GM23338 (cell line): Measurements from ENCODE around the gene TMEM98. TPM values are rescaled to one million over a fixed set of nuclear protein-coding genes. Genes with fewer than 3 reads are reported as not detected.

Experiments
- ATAC-seq: fragments of 200-7000 bp; cut with Tn5 transposase; 3 replicates; pipeline ENCODE4 v1.9.1; 2020
- DNase-seq: peaks from one replicate; pipeline ENCODE4 v3.0.0-alpha.2; 2015; ENCODE audit warnings: low spot score
- H2AFZ ChIP-seq: fragments of 200-600 bp; sonication (generic); 2 replicates; pipeline ENCODE4 v1.8.0; 2016; ENCODE audit warnings: antibody characterized with exemption, mild to moderate bottlenecking, moderate library complexity
- H3F3A ChIP-seq: fragments of 200-600 bp; sonication (generic); replicated peaks from 2 replicates; pipeline ENCODE4 v1.8.0; 2017; ENCODE audit warnings: antibody characterized with exemption, mixed run types, low read depth
- H3K27ac ChIP-seq: fragments of 200-600 bp; sonication (generic); 2 replicates; pipeline ENCODE4 v1.6.1; 2016; ENCODE audit warnings: low read depth
- H3K27me3 ChIP-seq: fragments of 200-600 bp; sonication (generic); 2 replicates; pipeline ENCODE4 v1.8.0; 2016; ENCODE audit warnings: mild to moderate bottlenecking, mixed run types, moderate library complexity; ENCODE audit not compliant: insufficient read depth
- H3K36me3 ChIP-seq: fragments of 200-600 bp; sonication (generic); 2 replicates; pipeline ENCODE4 v1.8.0; 2016; ENCODE audit warnings: mild to moderate bottlenecking; ENCODE audit not compliant: insufficient read depth
- H3K4me1 ChIP-seq: fragments of 200-600 bp; sonication (generic); 2 replicates; pipeline ENCODE4 v1.8.0; 2016; ENCODE audit warnings: mild to moderate bottlenecking, moderate library complexity; ENCODE audit not compliant: insufficient read depth
- H3K4me2 ChIP-seq: fragments of 200-600 bp; sonication (generic); 2 replicates; pipeline ENCODE4 v1.7.1; 2017; ENCODE audit warnings: mixed run types
- H3K4me3 ChIP-seq: fragments of 200-600 bp; sonication (generic); 2 replicates; pipeline ENCODE4 v1.6.1; 2016; ENCODE audit warnings: mixed run types
- H3K79me2 ChIP-seq: fragments of 200-600 bp; sonication (generic); replicated peaks from 2 replicates; pipeline ENCODE4 v1.8.0; 2017; ENCODE audit warnings: mild to moderate bottlenecking; ENCODE audit not compliant: insufficient read depth
- H3K9me2 ChIP-seq: fragments of 200-600 bp; sonication (generic); 2 replicates; pipeline ENCODE4 v1.8.0; 2017; ENCODE audit not compliant: insufficient read depth
- H4K20me1 ChIP-seq: fragments of 200-600 bp; sonication (generic); replicated peaks from 2 replicates; pipeline ENCODE4 v1.8.0; 2017; ENCODE audit warnings: mild to moderate bottlenecking; ENCODE audit not compliant: insufficient read depth
- H3K27ac Mint-ChIP-seq: 2 replicates; pipeline ENCODE4 v1.8.0; 2020; ENCODE audit warnings: inconsistent platforms, mild to moderate bottlenecking, moderate library complexity, mixed read lengths
- H3K27me3 Mint-ChIP-seq: 3 replicates; pipeline ENCODE4 v1.8.0; 2022; ENCODE audit warnings: low read depth, mild to moderate bottlenecking, moderate library complexity, mixed read lengths, inconsistent platforms; ENCODE audit not compliant: insufficient read depth, poor library complexity
- H3K36me3 Mint-ChIP-seq: 3 replicates; pipeline ENCODE4 v1.8.0; 2021; ENCODE audit warnings: low read depth, mild to moderate bottlenecking, inconsistent platforms, moderate library complexity, mixed read lengths
- H3K4me1 Mint-ChIP-seq: 3 replicates; pipeline ENCODE4 v1.8.0; 2020; ENCODE audit warnings: mild to moderate bottlenecking, inconsistent platforms, mixed read lengths
- H3K4me3 Mint-ChIP-seq: 3 replicates; pipeline ENCODE4 v1.8.0; 2021; ENCODE audit warnings: moderate library complexity, mild to moderate bottlenecking, inconsistent platforms, mixed read lengths
- H3K9me3 Mint-ChIP-seq: 3 replicates; pipeline ENCODE4 v1.8.0; 2020; ENCODE audit warnings: moderate library complexity, mild to moderate bottlenecking, inconsistent platforms, mixed read lengths
- CREB1 ChIP-seq: fragments of 250-450 bp; sonication (Bioruptor Pico); IDR thresholded peaks from 2 replicates; pipeline ENCODE4 v1.5.0; 2020; ENCODE audit warnings: low read depth, mild to moderate bottlenecking, moderate library complexity
- ETS1 ChIP-seq: IDR thresholded peaks from 2 replicates; pipeline ENCODE4 v1.6.1; 2016; ENCODE audit warnings: antibody characterized with exemption
- JUNB ChIP-seq: IDR thresholded peaks from one replicate; pipeline ENCODE4 v1.6.1; 2016; ENCODE audit warnings: antibody characterized with exemption; ENCODE audit not compliant: unreplicated experiment
- ZNF114 ChIP-seq: fragments of 250-450 bp; sonication (Bioruptor Pico); IDR thresholded peaks from 2 replicates; pipeline ENCODE4 v1.5.0; 2020; ENCODE audit warnings: mild to moderate bottlenecking, moderate library complexity
- ZNF331 ChIP-seq: fragments of 250-450 bp; sonication (Bioruptor Pico); IDR thresholded peaks from 2 replicates; pipeline ENCODE4 v1.5.0; 2020; ENCODE audit warnings: low read depth, mild to moderate bottlenecking, moderate library complexity
- polyA plus RNA-seq: library from polyadenylated mRNA; unstranded; fragments of >200 nt; fragmentation: Nextera tagmentation; extraction: Ambion mirVana; gene quantifications from 2 replicates; pipeline ENCODE4 v1.2.1, GENCODE V29; 2016
- total RNA-seq: library from RNA; depleted of rRNA; stranded (reverse); fragments of >200 nt; shearing (Covaris generic); gene quantifications from 2 replicates; pipeline ENCODE4 v1.2.3, GENCODE V29; 2014
- TF ChIP-seq, protein P1 (sequence below): IDR thresholded peaks from one replicate; pipeline ENCODE4 v1.6.1; 2018; ENCODE audit warnings: antibody characterized with exemption; ENCODE audit not compliant: unreplicated experiment

TMEM98 gene
- total and polyA plus RNA-seq, 2 experiments from 2014 or later: 60.4 to 94.8 TPM

DNA sequence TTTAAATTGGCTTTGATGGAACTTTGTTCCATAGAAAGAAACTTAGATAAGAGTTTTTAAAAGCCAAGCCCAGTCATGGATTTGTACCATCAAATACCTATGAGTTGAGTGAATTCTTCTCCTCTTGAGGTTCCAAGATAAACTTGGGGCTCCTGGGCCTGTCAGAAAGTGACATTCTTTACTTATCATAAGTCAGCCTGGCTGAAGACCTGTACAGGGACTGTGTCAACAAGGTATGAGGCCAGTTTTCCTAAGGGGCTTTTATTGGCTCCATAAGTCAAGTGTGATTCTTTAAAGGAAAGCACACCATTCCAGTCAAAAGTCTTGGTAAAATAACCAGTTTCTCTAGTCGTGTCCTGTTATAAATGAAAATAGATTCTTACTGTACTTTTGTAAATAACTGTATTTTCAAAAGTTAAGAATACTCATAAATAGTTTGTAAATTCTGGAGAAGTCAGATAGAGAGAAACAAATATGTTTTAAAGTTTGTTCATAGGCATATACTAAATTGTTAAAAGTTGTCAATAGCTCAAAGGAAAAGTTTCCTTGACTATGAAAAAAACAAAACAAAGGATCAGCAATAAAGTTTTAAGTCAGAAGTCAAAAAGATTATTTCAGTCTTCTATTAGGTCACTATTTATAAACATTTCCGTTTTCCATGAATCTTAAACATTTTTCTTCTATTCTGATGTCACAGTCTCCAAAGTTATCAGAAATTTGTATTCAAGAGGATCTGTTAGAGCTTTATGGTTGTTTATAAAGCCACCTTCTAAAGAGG lies 28.5 kb upstream of the TMEM98 start:
- Histone ChIP-seq H3K27ac (no peak overlapping the region), H3K4me3 (no peak overlapping the region), H3K4me1 (no peaks in the 10 kb centered on the region), H3K27me3 (no peaks in the 10 kb centered on the region), H3F3A (no peaks in the 10 kb centered on the region), H4K20me1 (no peaks in the 10 kb centered on the region), H3K79me2 (no peaks in the 10 kb centered on the region), H2AFZ (no peak overlapping the region), H3K4me2 (no peak overlapping the region), H3K36me3 (no peaks in the 10 kb centered on the region), H3K9me2 (no peaks in the 10 kb centered on the region)
- Mint-ChIP-seq H3K27ac (no peak overlapping the region), H3K27me3 (no peaks in the 10 kb centered on the region), H3K4me3 (no peak overlapping the region), H3K36me3 (peaks cover 4% of the 10 kb centered on the region; the same call in 1 of the 3 replicates), H3K4me1 (no peaks in the 10 kb centered on the region), H3K9me3 (peaks cover 13% of the 10 kb centered on the region)
- no peak for DNase-seq
- TF ChIP-seq, protein P1, sequence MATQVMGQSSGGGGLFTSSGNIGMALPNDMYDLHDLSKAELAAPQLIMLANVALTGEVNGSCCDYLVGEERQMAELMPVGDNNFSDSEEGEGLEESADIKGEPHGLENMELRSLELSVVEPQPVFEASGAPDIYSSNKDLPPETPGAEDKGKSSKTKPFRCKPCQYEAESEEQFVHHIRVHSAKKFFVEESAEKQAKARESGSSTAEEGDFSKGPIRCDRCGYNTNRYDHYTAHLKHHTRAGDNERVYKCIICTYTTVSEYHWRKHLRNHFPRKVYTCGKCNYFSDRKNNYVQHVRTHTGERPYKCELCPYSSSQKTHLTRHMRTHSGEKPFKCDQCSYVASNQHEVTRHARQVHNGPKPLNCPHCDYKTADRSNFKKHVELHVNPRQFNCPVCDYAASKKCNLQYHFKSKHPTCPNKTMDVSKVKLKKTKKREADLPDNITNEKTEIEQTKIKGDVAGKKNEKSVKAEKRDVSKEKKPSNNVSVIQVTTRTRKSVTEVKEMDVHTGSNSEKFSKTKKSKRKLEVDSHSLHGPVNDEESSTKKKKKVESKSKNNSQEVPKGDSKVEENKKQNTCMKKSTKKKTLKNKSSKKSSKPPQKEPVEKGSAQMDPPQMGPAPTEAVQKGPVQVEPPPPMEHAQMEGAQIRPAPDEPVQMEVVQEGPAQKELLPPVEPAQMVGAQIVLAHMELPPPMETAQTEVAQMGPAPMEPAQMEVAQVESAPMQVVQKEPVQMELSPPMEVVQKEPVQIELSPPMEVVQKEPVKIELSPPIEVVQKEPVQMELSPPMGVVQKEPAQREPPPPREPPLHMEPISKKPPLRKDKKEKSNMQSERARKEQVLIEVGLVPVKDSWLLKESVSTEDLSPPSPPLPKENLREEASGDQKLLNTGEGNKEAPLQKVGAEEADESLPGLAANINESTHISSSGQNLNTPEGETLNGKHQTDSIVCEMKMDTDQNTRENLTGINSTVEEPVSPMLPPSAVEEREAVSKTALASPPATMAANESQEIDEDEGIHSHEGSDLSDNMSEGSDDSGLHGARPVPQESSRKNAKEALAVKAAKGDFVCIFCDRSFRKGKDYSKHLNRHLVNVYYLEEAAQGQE: no peak
- TF ChIP-seq ZNF331 (CRISPR knock-in tag): no peak
- no peak for TF ChIP-seq ETS1
- no peak for TF ChIP-seq CREB1 (CRISPR knock-in tag)
- ATAC-seq: no peak

- no peaks in the 10 kb centered on the region for H3K9me2 ChIP-seq
- no peak overlapping the region for H3K27ac ChIP-seq
- H3K27me3 Mint-ChIP-seq: no peaks in the 10 kb centered on the region
- H3K79me2 ChIP-seq: no peaks in the 10 kb centered on the region
- H3F3A ChIP-seq: no peaks in the 10 kb centered on the region
- H3K27me3 ChIP-seq: no peaks in the 10 kb centered on the region
- H3K4me3 ChIP-seq: no peak overlapping the region
- DNase-seq (no peak), ATAC-seq (no peak)
- no peak overlapping the region for H2AFZ ChIP-seq
- H3K9me3 Mint-ChIP-seq: peaks cover 13% of the 10 kb centered on the region
- H3K4me1 ChIP-seq: 0 out of 2 replicates have a peak, but pooled peaks cover 4% of the 10 kb centered on the region
- no peaks in the 10 kb centered on the region for H3K36me3 ChIP-seq
- H3K4me2 ChIP-seq: no peak overlapping the region
- H3K4me1 Mint-ChIP-seq: no peaks in the 10 kb centered on the region; the same call in 2 of the 3 replicates
- H4K20me1 ChIP-seq: no peaks in the 10 kb centered on the region
- no peak overlapping the region for H3K27ac Mint-ChIP-seq
- H3K4me3 Mint-ChIP-seq: no peak overlapping the region
- peaks cover 4% of the 10 kb centered on the region; the same call in 1 of the 3 replicates for H3K36me3 Mint-ChIP-seq
- TF ChIP-seq JUNB (no peak), CREB1 (CRISPR knock-in tag) (no peak), ZNF114 (CRISPR knock-in tag) (no peak)
- TF ChIP-seq, protein P1: no peak
Measured at GRCh38 chr17:32901743-32902142, 26.2 kb upstream of the TMEM98 start.
